ENCODE measurements around the gene PLD4. TPM values are rescaled to one million over a fixed set of nuclear protein-coding genes. Genes with fewer than 3 reads are reported as not detected.

PLD4 gene
- total RNA-seq, 1 experiment from 2014 or later = 0.15 TPM

DNA sequence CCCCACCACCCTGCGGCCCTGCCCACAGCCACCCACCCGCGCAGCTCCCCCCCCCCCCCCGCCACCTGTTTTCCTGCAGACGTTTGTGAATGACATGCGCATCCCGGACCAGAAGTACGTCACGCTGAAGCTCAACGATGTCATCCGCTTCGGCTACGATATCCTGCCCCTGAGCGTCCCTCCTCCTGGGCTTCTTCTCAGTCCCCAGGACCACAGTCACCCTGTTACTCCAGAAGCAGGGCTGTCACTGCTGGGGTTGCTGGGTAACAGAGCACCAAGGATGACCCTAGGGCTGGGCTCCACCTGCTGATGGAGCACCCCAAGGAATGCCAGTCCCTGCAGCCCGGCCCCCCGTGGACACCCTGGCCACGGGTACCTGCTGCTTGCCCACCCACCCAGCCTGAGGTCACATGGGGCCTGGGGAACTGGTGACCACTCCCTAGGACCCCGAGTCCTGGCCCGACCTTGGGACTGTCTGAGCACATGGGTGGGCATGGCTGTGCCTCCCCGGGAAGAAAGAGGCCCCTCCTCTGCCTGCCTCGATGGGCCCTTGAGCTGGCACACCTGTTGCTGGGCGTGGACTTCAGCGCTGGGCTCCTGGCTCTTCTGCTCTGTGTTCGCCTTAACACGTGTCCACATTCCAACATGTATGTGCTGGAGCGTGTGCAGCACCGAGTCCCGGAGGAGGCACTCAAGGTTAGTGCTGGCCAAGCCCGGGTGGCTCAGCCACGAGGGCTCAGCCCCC, 46.7 kb upstream of the PLD4 start:
- no peak overlapping the region for H3K4me3 ChIP-seq (ENCODE audit: low read depth in 2 of 2, low read length in 2 of 2)
- POLR2A ChIA-PET = no interaction called here
- H3K9me3 ChIP-seq (ENCODE audit: control insufficient read depth, insufficient read depth, low read depth, low read length) = no peaks in the 10 kb centered on the region
- H3K27ac ChIP-seq (ENCODE audit: low read length) = no peak overlapping the region
- DNase-seq (ENCODE audit: low read depth, low spot score) = no peak
- intact Hi-C loops (cut with micrococcal nuclease; ENCODE audit: unreplicated experiment) (no loop called here), in situ Hi-C loops (cut with HindIII; ENCODE audit: low pct_unique_long_range_greater_than_20kb, low sequenced_read_pairs) (no loop called here)
- TF ChIP-seq TCF7L2 (IDR thresholded peaks at IDR 0.05; ENCODE audit: low read depth, low read length) (no peak), SIN3A (IDR thresholded peaks at IDR 0.05; ENCODE audit: borderline replicate concordance, insufficient read depth, low read depth, low read length) (no peak)
- TF ChIP-seq, protein P1, sequence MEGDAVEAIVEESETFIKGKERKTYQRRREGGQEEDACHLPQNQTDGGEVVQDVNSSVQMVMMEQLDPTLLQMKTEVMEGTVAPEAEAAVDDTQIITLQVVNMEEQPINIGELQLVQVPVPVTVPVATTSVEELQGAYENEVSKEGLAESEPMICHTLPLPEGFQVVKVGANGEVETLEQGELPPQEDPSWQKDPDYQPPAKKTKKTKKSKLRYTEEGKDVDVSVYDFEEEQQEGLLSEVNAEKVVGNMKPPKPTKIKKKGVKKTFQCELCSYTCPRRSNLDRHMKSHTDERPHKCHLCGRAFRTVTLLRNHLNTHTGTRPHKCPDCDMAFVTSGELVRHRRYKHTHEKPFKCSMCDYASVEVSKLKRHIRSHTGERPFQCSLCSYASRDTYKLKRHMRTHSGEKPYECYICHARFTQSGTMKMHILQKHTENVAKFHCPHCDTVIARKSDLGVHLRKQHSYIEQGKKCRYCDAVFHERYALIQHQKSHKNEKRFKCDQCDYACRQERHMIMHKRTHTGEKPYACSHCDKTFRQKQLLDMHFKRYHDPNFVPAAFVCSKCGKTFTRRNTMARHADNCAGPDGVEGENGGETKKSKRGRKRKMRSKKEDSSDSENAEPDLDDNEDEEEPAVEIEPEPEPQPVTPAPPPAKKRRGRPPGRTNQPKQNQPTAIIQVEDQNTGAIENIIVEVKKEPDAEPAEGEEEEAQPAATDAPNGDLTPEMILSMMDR (IDR thresholded peaks at IDR 0.05) = no peak
- TF ChIP-seq, protein P2, sequence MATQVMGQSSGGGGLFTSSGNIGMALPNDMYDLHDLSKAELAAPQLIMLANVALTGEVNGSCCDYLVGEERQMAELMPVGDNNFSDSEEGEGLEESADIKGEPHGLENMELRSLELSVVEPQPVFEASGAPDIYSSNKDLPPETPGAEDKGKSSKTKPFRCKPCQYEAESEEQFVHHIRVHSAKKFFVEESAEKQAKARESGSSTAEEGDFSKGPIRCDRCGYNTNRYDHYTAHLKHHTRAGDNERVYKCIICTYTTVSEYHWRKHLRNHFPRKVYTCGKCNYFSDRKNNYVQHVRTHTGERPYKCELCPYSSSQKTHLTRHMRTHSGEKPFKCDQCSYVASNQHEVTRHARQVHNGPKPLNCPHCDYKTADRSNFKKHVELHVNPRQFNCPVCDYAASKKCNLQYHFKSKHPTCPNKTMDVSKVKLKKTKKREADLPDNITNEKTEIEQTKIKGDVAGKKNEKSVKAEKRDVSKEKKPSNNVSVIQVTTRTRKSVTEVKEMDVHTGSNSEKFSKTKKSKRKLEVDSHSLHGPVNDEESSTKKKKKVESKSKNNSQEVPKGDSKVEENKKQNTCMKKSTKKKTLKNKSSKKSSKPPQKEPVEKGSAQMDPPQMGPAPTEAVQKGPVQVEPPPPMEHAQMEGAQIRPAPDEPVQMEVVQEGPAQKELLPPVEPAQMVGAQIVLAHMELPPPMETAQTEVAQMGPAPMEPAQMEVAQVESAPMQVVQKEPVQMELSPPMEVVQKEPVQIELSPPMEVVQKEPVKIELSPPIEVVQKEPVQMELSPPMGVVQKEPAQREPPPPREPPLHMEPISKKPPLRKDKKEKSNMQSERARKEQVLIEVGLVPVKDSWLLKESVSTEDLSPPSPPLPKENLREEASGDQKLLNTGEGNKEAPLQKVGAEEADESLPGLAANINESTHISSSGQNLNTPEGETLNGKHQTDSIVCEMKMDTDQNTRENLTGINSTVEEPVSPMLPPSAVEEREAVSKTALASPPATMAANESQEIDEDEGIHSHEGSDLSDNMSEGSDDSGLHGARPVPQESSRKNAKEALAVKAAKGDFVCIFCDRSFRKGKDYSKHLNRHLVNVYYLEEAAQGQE (IDR thresholded peaks at IDR 0.05; ENCODE audit: insufficient read depth in 1 of 2, low read depth in 2 of 2, low read length in 1 of 2) = no peak
- no TSS peak for BruUV-seq (replicated peaks)
- CTCF ChIA-PET = no interaction called here
- ATAC-seq = no peak
- no peaks in the 10 kb centered on the region for H3K27me3 ChIP-seq (ENCODE audit: control insufficient read depth, insufficient read depth, low read length)
- no peaks in the 10 kb centered on the region for H3K36me3 ChIP-seq (ENCODE audit: control insufficient read depth, insufficient read depth, low read length)
- H3K4me1 ChIP-seq (ENCODE audit: control insufficient read depth, insufficient read depth, low read length) = no peaks in the 10 kb centered on the region; the same call in 1 of the 2 replicates

DNA sequence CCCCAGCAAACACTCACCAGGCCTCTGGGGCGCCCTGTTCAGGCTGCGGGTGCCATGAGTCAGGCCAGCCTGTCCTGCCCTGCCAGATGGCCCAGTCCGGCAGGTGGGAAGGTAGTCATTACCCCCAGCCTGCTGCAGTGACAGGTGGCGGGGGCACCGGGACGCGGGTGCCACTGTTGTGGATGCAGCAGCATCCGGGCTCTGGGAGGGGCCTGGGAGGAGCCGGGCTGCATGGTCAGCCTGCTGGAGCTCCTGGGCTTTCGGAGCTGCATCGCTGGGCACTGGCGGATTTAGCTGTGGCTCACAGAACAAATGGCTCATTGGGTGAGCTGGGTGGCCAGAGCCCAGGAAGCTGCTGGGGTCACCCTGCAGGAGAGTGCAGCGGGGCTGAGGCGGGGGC, 46.1 kb upstream of the PLD4 start:
- CTCF ChIA-PET = no interaction called here
- H3K27ac ChIP-seq (ENCODE audit: low read length) = no peak overlapping the region
- no peaks in the 10 kb centered on the region; the same call in 1 of the 2 replicates for H3K4me1 ChIP-seq (ENCODE audit: control insufficient read depth, insufficient read depth, low read length)
- H3K4me3 ChIP-seq (ENCODE audit: low read depth in 2 of 2, low read length in 2 of 2) = no peak overlapping the region
- POLR2A ChIA-PET = no interaction called here
- no peak for DNase-seq (ENCODE audit: low read depth, low spot score)
- H3K36me3 ChIP-seq (ENCODE audit: control insufficient read depth, insufficient read depth, low read length) = no peaks in the 10 kb centered on the region
- intact Hi-C loops (cut with micrococcal nuclease; ENCODE audit: unreplicated experiment) = no loop called here
- ATAC-seq = no peak
- TF ChIP-seq TCF7L2 (IDR thresholded peaks at IDR 0.05; ENCODE audit: low read depth, low read length) = no peak
- TF ChIP-seq, protein P1 (IDR thresholded peaks at IDR 0.05) = no peak
- TF ChIP-seq, protein P2 (IDR thresholded peaks at IDR 0.05; ENCODE audit: insufficient read depth in 1 of 2, low read depth in 2 of 2, low read length in 1 of 2) = no peak
- TF ChIP-seq POLR2AphosphoS5 (IDR thresholded peaks at IDR 0.05; ENCODE audit: low read depth, low read length) = no peak
- no peak for TF ChIP-seq SIN3A (IDR thresholded peaks at IDR 0.05; ENCODE audit: borderline replicate concordance, insufficient read depth, low read depth, low read length)
- no peaks in the 10 kb centered on the region for H3K27me3 ChIP-seq (ENCODE audit: control insufficient read depth, insufficient read depth, low read length)
- no TSS peak for BruUV-seq (replicated peaks)
- no peaks in the 10 kb centered on the region for H3K9me3 ChIP-seq (ENCODE audit: control insufficient read depth, insufficient read depth, low read depth, low read length)
- in situ Hi-C loops (cut with HindIII; ENCODE audit: low pct_unique_long_range_greater_than_20kb, low sequenced_read_pairs) = no loop called here
